Adipocyte (in vitro differentiated cells): ENCODE results near the gene CADM2.

Experiments used
- DNase-seq: peaks from one replicate; pipeline ENCODE4 v3.0.0-alpha.2; 2015; ENCODE audit warnings: low read depth
- H3K27me3 ChIP-seq: replicated peaks from 2 replicates; pipeline ENCODE4 v1.7.0; 2013; ENCODE audit warnings: mild to moderate bottlenecking, low read length, moderate library complexity; ENCODE audit not compliant: control insufficient read depth, insufficient read depth
- H3K36me3 ChIP-seq: 2 replicates; pipeline ENCODE4 v1.7.0; 2013; ENCODE audit warnings: low read length, mild to moderate bottlenecking, moderate library complexity; ENCODE audit not compliant: control insufficient read depth, insufficient read depth, severe bottlenecking
- H3K4me1 ChIP-seq: 2 replicates; pipeline ENCODE4 v1.7.0; 2013; ENCODE audit warnings: mild to moderate bottlenecking, low read length, moderate library complexity; ENCODE audit not compliant: control insufficient read depth, insufficient read depth
- H3K4me3 ChIP-seq: 2 replicates; pipeline ENCODE4 v1.7.0; 2013; ENCODE audit warnings: mild to moderate bottlenecking, low read length, moderate library complexity
- H3K9ac ChIP-seq: 2 replicates; pipeline ENCODE4 v1.7.0; 2013; ENCODE audit warnings: mild to moderate bottlenecking, low read length, moderate library complexity
- H3K9me3 ChIP-seq: 2 replicates; pipeline ENCODE4 v1.7.0; 2013; ENCODE audit warnings: mild to moderate bottlenecking, low read length, moderate library complexity; ENCODE audit not compliant: control insufficient read depth

The CADM2 gene

GRCh38 chr3:85605066-85605465 lies 646.3 kb downstream of the CADM2 start:
- no peak for DNase-seq
- Histone ChIP-seq H3K4me3 (no peak overlapping the region), H3K36me3 (no peaks in the 10 kb centered on the region), H3K9me3 (no peaks in the 10 kb centered on the region), H3K27me3 (no peaks in the 10 kb centered on the region), H3K9ac (no peak overlapping the region), H3K4me1 (no peaks in the 10 kb centered on the region)

GRCh38 chr3:85626662-85627061 lies 667.9 kb downstream of the CADM2 start:
- Histone ChIP-seq H3K9me3 (no peaks in the 10 kb centered on the region), H3K27me3 (no peaks in the 10 kb centered on the region), H3K9ac (no peak overlapping the region), H3K4me3 (no peak overlapping the region), H3K4me1 (no peaks in the 10 kb centered on the region), H3K36me3 (no peaks in the 10 kb centered on the region)
- no peak for DNase-seq

GRCh38 chr3:85627932-85628331 lies 669.1 kb downstream of the CADM2 start:
- no peak for DNase-seq

GRCh38 chr3:85631070-85631469 lies 672.3 kb downstream of the CADM2 start:
- Histone ChIP-seq H3K9ac (no peak overlapping the region), H3K4me1 (no peaks in the 10 kb centered on the region), H3K27me3 (no peaks in the 10 kb centered on the region), H3K4me3 (no peak overlapping the region), H3K9me3 (no peaks in the 10 kb centered on the region), H3K36me3 (no peaks in the 10 kb centered on the region)
- no peak for DNase-seq

More at GRCh38 chr3:85627932-85628331, 669.1 kb downstream of the CADM2 start:
- Histone ChIP-seq H3K4me1 (no peaks in the 10 kb centered on the region), H3K36me3 (no peaks in the 10 kb centered on the region), H3K9ac (no peak overlapping the region), H3K27me3 (no peaks in the 10 kb centered on the region), H3K4me3 (no peak overlapping the region), H3K9me3 (no peaks in the 10 kb centered on the region)

GRCh38 chr3:85632921-85633320 lies 674.1 kb downstream of the CADM2 start:
- Histone ChIP-seq H3K27me3 (no peaks in the 10 kb centered on the region), H3K4me3 (no peak overlapping the region), H3K36me3 (no peaks in the 10 kb centered on the region), H3K4me1 (no peaks in the 10 kb centered on the region), H3K9me3 (no peaks in the 10 kb centered on the region), H3K9ac (no peak overlapping the region)
- no peak for DNase-seq

- Histone ChIP-seq H3K36me3 (no peaks in the 10 kb centered on the region), H3K9me3 (no peaks in the 10 kb centered on the region), H3K4me3 (no peak overlapping the region), H3K4me1 (no peaks in the 10 kb centered on the region), H3K9ac (no peak overlapping the region), H3K27me3 (no peaks in the 10 kb centered on the region)
- DNase-seq: no peak
Observed at GRCh38 chr3:85652360-85652759, 693.6 kb downstream of the CADM2 start.

GRCh38 chr3:85660451-85660850 lies 701.7 kb downstream of the CADM2 start:
- no peaks in the 10 kb centered on the region for H3K9me3 ChIP-seq
- H3K36me3 ChIP-seq: no peaks in the 10 kb centered on the region
- no peaks in the 10 kb centered on the region for H3K4me1 ChIP-seq
- H3K4me3 ChIP-seq: no peak overlapping the region
- peaks cover 4% of the 10 kb centered on the region for H3K27me3 ChIP-seq
- no peak overlapping the region for H3K9ac ChIP-seq
- no peak for DNase-seq

GRCh38 chr3:85662462-85662861 lies 703.7 kb downstream of the CADM2 start:
- no peak overlapping the region for H3K9ac ChIP-seq
- H3K4me1 ChIP-seq: no peaks in the 10 kb centered on the region
- no peaks in the 10 kb centered on the region for H3K36me3 ChIP-seq
- H3K4me3 ChIP-seq: no peak overlapping the region
- DNase-seq: no peak
- H3K27me3 ChIP-seq: peaks cover 4% of the 10 kb centered on the region
- no peaks in the 10 kb centered on the region for H3K9me3 ChIP-seq

- Histone ChIP-seq H3K4me1 (no peaks in the 10 kb centered on the region), H3K27me3 (peaks cover 4% of the 10 kb centered on the region), H3K9ac (no peak overlapping the region), H3K36me3 (no peaks in the 10 kb centered on the region), H3K9me3 (no peaks in the 10 kb centered on the region), H3K4me3 (no peak overlapping the region)
- no peak for DNase-seq
Observed at GRCh38 chr3:85667744-85668143, 709.0 kb downstream of the CADM2 start.

GRCh38 chr3:85670634-85671205 lies 711.9 kb downstream of the CADM2 start:
- H3K4me3 ChIP-seq: no peak overlapping the region
- H3K4me1 ChIP-seq: no peaks in the 10 kb centered on the region
- no peaks in the 10 kb centered on the region for H3K9me3 ChIP-seq
- no peak for DNase-seq
- no peaks in the 10 kb centered on the region for H3K36me3 ChIP-seq
- no peak overlapping the region for H3K9ac ChIP-seq
- H3K27me3 ChIP-seq: no peaks in the 10 kb centered on the region

GRCh38 chr3:85672761-85673160 lies 714.0 kb downstream of the CADM2 start:
- Histone ChIP-seq H3K9ac (no peak overlapping the region), H3K27me3 (no peaks in the 10 kb centered on the region), H3K4me1 (no peaks in the 10 kb centered on the region), H3K9me3 (no peaks in the 10 kb centered on the region), H3K4me3 (no peak overlapping the region), H3K36me3 (no peaks in the 10 kb centered on the region)
- no peak for DNase-seq

- H3K27me3 ChIP-seq: no peaks in the 10 kb centered on the region
- no peak for DNase-seq
- H3K9ac ChIP-seq: no peak overlapping the region
- H3K9me3 ChIP-seq: no peaks in the 10 kb centered on the region
- no peaks in the 10 kb centered on the region for H3K36me3 ChIP-seq
- H3K4me1 ChIP-seq: peaks cover 5% of the 10 kb centered on the region
- no peak overlapping the region for H3K4me3 ChIP-seq
Observed at GRCh38 chr3:85678713-85679112, 719.9 kb downstream of the CADM2 start.
